GM19099 (cell line): ENCODE measurements around the gene RNF220.

Source experiments
- POLR2A ChIP-seq: IDR thresholded peaks from 3 replicates; pipeline ENCODE4 v1.6.1; 2011; ENCODE audit warnings: low read depth; ENCODE audit not compliant: insufficient read length; ENCODE audit errors: extremely low read depth

RNF220 gene

GRCh38 chr1:44539991-44540730, 135.1 kb downstream of the RNF220 start:
- no peak for TF ChIP-seq POLR2A

- TF ChIP-seq POLR2A = no peak
These were observed 137.5 kb downstream of the RNF220 start for GRCh38 chr1:44542420-44543063.

- TF ChIP-seq POLR2A = no peak
These were observed 138.1 kb downstream of the RNF220 start for GRCh38 chr1:44543064-44543744.

GRCh38 chr1:44543786-44544185, 138.7 kb downstream of the RNF220 start:
- TF ChIP-seq POLR2A = no peak

- no peak for TF ChIP-seq POLR2A
These were observed 139.9 kb downstream of the RNF220 start for GRCh38 chr1:44544960-44545359.

- TF ChIP-seq POLR2A = no peak
These were observed 140.9 kb downstream of the RNF220 start for GRCh38 chr1:44545961-44546360.

- no peak for TF ChIP-seq POLR2A
These were observed 141.5 kb downstream of the RNF220 start for GRCh38 chr1:44546403-44547053.

GRCh38 chr1:44547361-44547760, 142.3 kb downstream of the RNF220 start:
- no peak for TF ChIP-seq POLR2A

- no peak for TF ChIP-seq POLR2A
These were observed 142.8 kb downstream of the RNF220 start for GRCh38 chr1:44547837-44548236.

GRCh38 chr1:44549510-44549909, 144.5 kb downstream of the RNF220 start:
- no peak for TF ChIP-seq POLR2A

GRCh38 chr1:44553127-44553758, 148.2 kb downstream of the RNF220 start:
- TF ChIP-seq POLR2A = no peak

GRCh38 chr1:44553771-44554170, 148.7 kb downstream of the RNF220 start:
- no peak for TF ChIP-seq POLR2A

GRCh38 chr1:44554706-44555105, 149.7 kb downstream of the RNF220 start:
- no peak for TF ChIP-seq POLR2A

GRCh38 chr1:44557778-44558177, 152.7 kb downstream of the RNF220 start:
- TF ChIP-seq POLR2A = no peak

- no peak for TF ChIP-seq POLR2A
These were observed 153.8 kb downstream of the RNF220 start for GRCh38 chr1:44558883-44559282.
